Stimulated activated CD4-positive, alpha-beta T cell treated with anti-CD3 and anti-CD28 coated beads, Interleukin-12 subunit alpha, Interleukin-12 subunit beta, amount 100 ng/mL, for 24 hours (primary cell): ENCODE results near the gene PP2D1.
"Not testable (repeated sequence)": the region's sequence is repeated elsewhere in the genome, so short reads cannot be mapped to it uniquely, and the experiment has no call there.

Source experiments
- DNase-seq, 2 experiments: peaks; one replicate each; pipeline ENCODE4 v3.0.0-alpha.2; 2020; ENCODE audit warnings: low read depth in 2 of 2

Gene PP2D1

GRCh38 chr3:20039765-20040547 lies 27.9 kb upstream of the PP2D1 start, which contains the start of gene KAT2B:
Gene KAT2B, plus strand, starts transcription at chr3:20040446. Its CDS starts 32 bp downstream, at chr3:20040478.
- DNase-seq, result peak; percentile 68 to 72

GRCh38 chr3:20039466-20039764 lies 27.4 kb upstream of the PP2D1 start:
- DNase-seq, result no peak

- DNase-seq, result no peak
Observed at GRCh38 chr3:20038699-20039465, 26.8 kb upstream of the PP2D1 start.

GRCh38 chr3:20037255-20037996 lies 25.4 kb upstream of the PP2D1 start:
- DNase-seq, result no peak

GRCh38 chr3:20035019-20035418 lies 23.0 kb upstream of the PP2D1 start:
- no peak for DNase-seq

GRCh38 chr3:20031939-20032338 lies 19.9 kb upstream of the PP2D1 start:
- DNase-seq, result not testable (repeated sequence)

- DNase-seq, result no peak
Observed at GRCh38 chr3:20028905-20029331, 16.9 kb upstream of the PP2D1 start.

GRCh38 chr3:20027136-20027535 lies 15.1 kb upstream of the PP2D1 start:
- DNase-seq, result no peak

GRCh38 chr3:20023623-20024405 lies 11.8 kb upstream of the PP2D1 start:
- no peak for DNase-seq

- no peak for DNase-seq
Observed at GRCh38 chr3:20022954-20023622, 11.0 kb upstream of the PP2D1 start.

- not testable (repeated sequence) for DNase-seq
Observed at GRCh38 chr3:20016076-20016475, 4.0 kb upstream of the PP2D1 start.

GRCh38 chr3:20015525-20015924 lies 3.5 kb upstream of the PP2D1 start:
- DNase-seq, result no peak

- no peak for DNase-seq
Observed at GRCh38 chr3:20013396-20013795, 1.3 kb upstream of the PP2D1 start.

GRCh38 chr3:20008646-20009045 lies 3.4 kb downstream of the PP2D1 start:
- DNase-seq, result no peak

- DNase-seq, result no peak
Observed at GRCh38 chr3:20007960-20008359, 4.1 kb downstream of the PP2D1 start.

- no peak for DNase-seq
Observed at GRCh38 chr3:20001932-20002331, 10.1 kb downstream of the PP2D1 start.

GRCh38 chr3:19997502-19997901 lies 14.6 kb downstream of the PP2D1 start:
- DNase-seq, result no peak

GRCh38 chr3:19994796-19995195 lies 17.3 kb downstream of the PP2D1 start:
- no peak for DNase-seq

- DNase-seq, result not testable (repeated sequence)
Observed at GRCh38 chr3:19988904-19989303, 23.2 kb downstream of the PP2D1 start.

- DNase-seq, result no peak
Observed at GRCh38 chr3:19972054-19972453, 40.0 kb downstream of the PP2D1 start.

GRCh38 chr3:19970327-19970726 lies 41.7 kb downstream of the PP2D1 start:
- DNase-seq, result no peak
